Esophagus squamous epithelium (tissue), 5 donors: ENCODE results near the gene DHH. TPM values are rescaled to one million over a fixed set of nuclear protein-coding genes. Genes with fewer than 3 reads are reported as not detected.

Experiments used
- DNase-seq: peaks from one replicate; lab custom pipeline; 2025; lab: John Stamatoyannopoulos, UW
- H3K27ac ChIP-seq, 4 donors: fragments of 200-600 bp; sonication (generic); one replicate each; pipeline ENCODE4 v1.5.1; 2016 to 2019; ENCODE audit warnings: mild to moderate bottlenecking in 1 of 4
- H3K27me3 ChIP-seq, 4 donors: fragments of 200-600 bp; sonication (generic); 1 replicate in 3 of 4; 2 replicates in 1 of 4; pipeline versions ENCODE4 v1.5.1 to v1.6.0; 2017 to 2021; ENCODE audit warnings: antibody characterized with exemption in 1 of 4
- H3K36me3 ChIP-seq, 3 donors: fragments of 200-600 bp; sonication (generic); one replicate each; pipeline ENCODE4 v1.5.1; 2016 to 2019
- H3K4me1 ChIP-seq, 3 donors: fragments of 200-600 bp; sonication (generic); one replicate each; pipeline ENCODE4 v1.5.1; 2017 to 2019
- H3K4me3 ChIP-seq, 4 donors: fragments of 200-600 bp; sonication (generic); 1 replicate in 3 of 4; 2 replicates in 1 of 4; pipeline ENCODE4 v1.5.1; 2016 to 2019; ENCODE audit warnings: mild to moderate bottlenecking in 2 of 4, moderate library complexity in 1 of 4
- H3K9me3 ChIP-seq, 3 donors: fragments of 200-600 bp; sonication (generic); one replicate each; pipeline ENCODE4 v1.5.1; 2016 to 2019
- POLR2A ChIP-seq, 4 donors: fragments of 450-650 bp; IDR thresholded peaks; one replicate each; pipeline ENCODE4 v1.6.1; 2017; ENCODE audit warnings: antibody characterized with exemption in 4 of 4, mild to moderate bottlenecking in 4 of 4, moderate library complexity in 3 of 4
- WGBS, 2 donors: methylation state at CpG; one replicate each; pipeline ENCODE4 v1.1.5; 2018; 5-methylcytosine and 5-hydroxymethylcytosine counted together
- intact Hi-C: fragments of 100-400 bp; cut with DNase I; formaldehyde crosslinking; loops from one replicate; pipeline ENCODE4 v1.15.0; 2022
- total RNA-seq, 4 donors: library from RNA; depleted of rRNA; stranded (reverse); fragments of >200 nt; gene quantifications; one replicate each; pipeline ENCODE4 v1.1.0, GENCODE V29; 2016
- TF ChIP-seq, protein P1 (sequence below), 6 experiments: fragments of 450-650 bp in 4 of 6; fragments of 200-600 bp in 2 of 6; sonication (generic) in 2 of 6; IDR thresholded peaks; one replicate each; pipeline ENCODE4 v1.5.1; 2016 to 2019; ENCODE audit warnings: antibody characterized with exemption in 6 of 6, mild to moderate bottlenecking in 4 of 6, moderate library complexity in 4 of 6
- donor health status: DM: yes; HTN: yes; CAD: no.

The DHH gene
- total RNA-seq, 4 donors from 2014 or later: 0.19 to 0.31 (median 0.21) TPM; not detected in 1

DNA sequence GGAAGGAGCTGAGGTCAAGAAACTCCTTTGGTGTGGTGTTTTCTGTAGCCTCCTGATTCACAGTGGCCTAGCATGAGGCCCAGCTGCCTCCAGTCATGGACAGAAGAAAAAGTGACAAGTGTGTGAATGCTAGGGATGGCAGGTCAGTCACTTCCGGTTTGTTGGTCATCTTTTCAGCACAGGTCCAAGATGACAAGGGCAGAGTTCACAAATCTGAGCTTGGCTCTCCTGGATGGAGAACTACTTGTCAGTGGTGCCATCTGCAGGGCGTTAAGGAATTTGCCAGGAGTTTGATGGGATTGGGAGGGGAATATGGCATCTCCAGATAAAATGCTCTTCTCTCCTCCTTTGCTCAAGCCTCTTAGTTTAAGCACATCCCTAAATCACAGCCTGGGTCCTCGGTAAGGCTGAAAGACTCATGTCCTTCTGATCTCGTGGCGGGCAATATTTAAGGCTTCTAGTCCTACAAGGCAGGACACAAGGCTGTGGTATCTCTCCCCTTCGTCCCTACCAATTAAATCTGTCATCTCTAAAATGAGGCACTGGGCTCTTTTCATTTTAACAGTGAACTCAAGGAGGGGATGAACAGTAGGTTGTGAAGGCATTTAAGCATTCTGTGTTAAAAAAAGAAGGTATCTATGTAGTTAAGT is 26.6 kb upstream of the DHH start:
- H3K27ac ChIP-seq: no peak overlapping the region
- no peaks in the 10 kb centered on the region for H3K36me3 ChIP-seq
- DNase-seq: no peak
- H3K9me3 ChIP-seq: no peaks in the 10 kb centered on the region
- no peaks in the 10 kb centered on the region for H3K27me3 ChIP-seq
- WGBS, 2 donors: 23 to 33% methylated on average over 6 of the region's 6 CpGs
- H3K4me3 ChIP-seq: no peak overlapping the region
- intact Hi-C loops: loop anchor here (10.0 kb wide), 1 partner anchor 56 kb away; the partner anchor contains the start of genes KMT2D and RHEBL1
- no peaks in the 10 kb centered on the region for H3K4me1 ChIP-seq
- TF ChIP-seq POLR2A (IDR thresholded peaks at IDR 0.05): no peak
- TF ChIP-seq, protein P1, sequence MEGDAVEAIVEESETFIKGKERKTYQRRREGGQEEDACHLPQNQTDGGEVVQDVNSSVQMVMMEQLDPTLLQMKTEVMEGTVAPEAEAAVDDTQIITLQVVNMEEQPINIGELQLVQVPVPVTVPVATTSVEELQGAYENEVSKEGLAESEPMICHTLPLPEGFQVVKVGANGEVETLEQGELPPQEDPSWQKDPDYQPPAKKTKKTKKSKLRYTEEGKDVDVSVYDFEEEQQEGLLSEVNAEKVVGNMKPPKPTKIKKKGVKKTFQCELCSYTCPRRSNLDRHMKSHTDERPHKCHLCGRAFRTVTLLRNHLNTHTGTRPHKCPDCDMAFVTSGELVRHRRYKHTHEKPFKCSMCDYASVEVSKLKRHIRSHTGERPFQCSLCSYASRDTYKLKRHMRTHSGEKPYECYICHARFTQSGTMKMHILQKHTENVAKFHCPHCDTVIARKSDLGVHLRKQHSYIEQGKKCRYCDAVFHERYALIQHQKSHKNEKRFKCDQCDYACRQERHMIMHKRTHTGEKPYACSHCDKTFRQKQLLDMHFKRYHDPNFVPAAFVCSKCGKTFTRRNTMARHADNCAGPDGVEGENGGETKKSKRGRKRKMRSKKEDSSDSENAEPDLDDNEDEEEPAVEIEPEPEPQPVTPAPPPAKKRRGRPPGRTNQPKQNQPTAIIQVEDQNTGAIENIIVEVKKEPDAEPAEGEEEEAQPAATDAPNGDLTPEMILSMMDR (IDR thresholded peaks at IDR 0.05): peak in 5 of 6 experiments; percentile 43 to 62 (median 49)

DNA sequence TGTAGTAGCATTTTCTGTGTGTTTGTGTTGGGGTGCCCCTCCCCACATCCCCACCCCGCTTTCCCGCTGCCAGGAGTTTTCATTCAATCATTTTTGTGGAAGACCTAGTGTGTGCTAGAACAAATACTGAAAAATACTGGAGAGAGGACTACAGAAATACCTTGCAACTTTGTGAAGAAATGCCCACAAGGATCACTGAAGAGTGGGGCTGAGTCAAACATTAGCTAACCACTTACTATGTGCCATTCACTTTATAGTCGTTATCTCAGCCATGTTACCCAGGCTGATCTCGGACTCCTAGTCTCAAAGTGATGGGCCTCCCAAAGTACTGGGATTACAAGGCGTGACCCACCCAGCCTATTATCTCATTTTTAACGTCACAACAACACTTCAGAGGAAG is 16.6 kb upstream of the DHH start:
- 42 to 45% methylated on average over 6 of the region's 6 CpGs for WGBS, 2 donors
- intact Hi-C loops: no loop called here
- no peak for DNase-seq
- H3K4me1 ChIP-seq: peaks cover 15 to 45% (median 30%) of the 10 kb centered on the region in 3 donors
- peak overlapping the region; percentile 94 to 99 (median 98) for H3K27ac ChIP-seq
- H3K36me3 ChIP-seq: peaks cover 0 to 7% (median 0%) of the 10 kb centered on the region in 3 donors
- H3K27me3 ChIP-seq: no peaks in the 10 kb centered on the region
- no peaks in the 10 kb centered on the region for H3K9me3 ChIP-seq
- peak overlapping the region; percentile 75 to 100 (median 95) for H3K4me3 ChIP-seq
- no peak for TF ChIP-seq POLR2A (IDR thresholded peaks at IDR 0.05)
- TF ChIP-seq, protein P1 (IDR thresholded peaks at IDR 0.05): no peak

GRCh38 chr12:49110464-49111155 is 16.0 kb upstream of the DHH start, which contains the start of gene LMBR1L:
TSS of gene LMBR1L (minus strand) at chr12:49110847. CDS start at chr12:49110555, 292 bp downstream.
- H3K4me1 ChIP-seq: peaks cover 15 to 51% (median 36%) of the 10 kb centered on the region in 3 donors

DNA sequence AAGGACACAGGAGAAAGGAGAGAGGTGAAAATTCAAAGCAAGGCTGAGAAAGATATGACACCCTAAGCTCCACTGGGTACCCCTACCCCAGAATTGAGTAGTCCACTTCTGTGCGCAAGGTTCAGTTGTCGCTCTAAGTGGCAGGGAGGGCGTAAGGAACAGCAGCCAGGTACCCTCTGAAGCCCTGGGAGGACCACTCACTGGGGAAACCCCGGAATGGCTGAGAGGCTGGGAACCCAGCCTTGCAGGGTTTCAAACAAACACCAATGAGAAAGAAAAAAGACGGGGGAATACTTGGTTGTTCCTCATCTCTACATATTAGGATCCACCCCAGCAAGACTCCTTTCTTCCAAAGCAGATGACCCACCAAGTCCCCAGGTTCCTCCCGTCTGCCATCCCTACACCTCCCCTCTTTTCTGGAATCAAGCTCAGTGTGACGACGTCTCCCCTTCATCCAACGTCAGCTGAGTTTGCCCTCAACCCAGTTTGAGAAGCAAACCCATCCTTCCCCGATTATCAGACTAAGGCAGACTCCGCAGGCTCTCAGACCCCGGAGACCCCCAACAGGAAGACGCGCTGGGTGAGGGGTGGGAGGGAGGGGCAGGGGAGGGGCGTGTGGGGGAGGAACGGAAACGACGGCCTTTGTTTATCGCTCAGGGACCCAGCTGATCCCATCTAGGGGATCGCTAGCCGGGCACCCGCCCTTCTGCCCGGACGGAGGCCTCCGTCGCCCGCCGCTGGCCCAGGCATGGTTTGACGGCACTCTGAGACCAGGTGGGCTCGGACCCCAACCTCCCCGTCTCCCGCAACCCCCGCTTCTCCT is 15.3 kb upstream of the DHH start:
- Histone ChIP-seq H3K36me3 (peaks cover 0 to 20% (median 0%) of the 10 kb centered on the region in 3 donors), H3K4me3 (peak overlapping the region; percentile 75 to 100 (median 95)), H3K27me3 (no peaks in the 10 kb centered on the region), H3K27ac (peak overlapping the region; percentile 94 to 99 (median 98)), H3K4me1 (peaks cover 21 to 59% (median 38%) of the 10 kb centered on the region in 3 donors), H3K9me3 (no peaks in the 10 kb centered on the region)
- 4 to 19% methylated on average over 6 to 25 of the region's 33 CpGs for WGBS, 2 donors
- no peak for TF ChIP-seq POLR2A (IDR thresholded peaks at IDR 0.05)
- TF ChIP-seq, protein P1 (IDR thresholded peaks at IDR 0.05): no peak
- no peak for DNase-seq
- intact Hi-C loops: no loop called here

More at GRCh38 chr12:49110464-49111155, 16.0 kb upstream of the DHH start, which contains the start of gene LMBR1L:
- H3K27ac ChIP-seq: peak within 1 kb of the TSS; percentile 94 to 99 (median 98)
- H3K27me3 ChIP-seq: no peaks in the 10 kb centered on the region
- WGBS, 2 donors: 0% methylated on average over 14 to 33 of the region's 43 CpGs
- intact Hi-C loops: no loop called here
- H3K4me3 ChIP-seq: peak within 1 kb of the TSS; percentile 75 to 100 (median 95)
- H3K9me3 ChIP-seq: no peaks in the 10 kb centered on the region
- peak; percentile 95 for DNase-seq
- TF ChIP-seq, protein P1 (IDR thresholded peaks at IDR 0.05): peak in 5 of 6 experiments; percentile 27 to 74 (median 70)
- peak in 3 of 4 donors; percentile 65 to 87 (median 85) for TF ChIP-seq POLR2A (IDR thresholded peaks at IDR 0.05)
- peaks cover 0 to 13% (median 0%) of the 10 kb centered on the region in 3 donors for H3K36me3 ChIP-seq
